Brain microvascular endothelial cell (primary cell): ENCODE data around the gene SGPP1.

Source experiments
- DNase-seq: peaks from one replicate; pipeline ENCODE4 v3.0.0-alpha.2; 2020
- H3K27ac ChIP-seq: fragments of 250-450 bp; sonication (Bioruptor Pico); 2 replicates; pipeline ENCODE4 v1.5.1; 2020; ENCODE audit warnings: mild to moderate bottlenecking, moderate library complexity
- H3K27me3 ChIP-seq: fragments of 250-450 bp; sonication (Bioruptor Pico); replicated peaks from 2 replicates; pipeline ENCODE4 v1.5.1; 2020; ENCODE audit warnings: mild to moderate bottlenecking
- H3K36me3 ChIP-seq: fragments of 250-450 bp; sonication (Bioruptor Pico); replicated peaks from 2 replicates; pipeline ENCODE4 v1.5.1; 2020; ENCODE audit warnings: mild to moderate bottlenecking
- H3K4me3 ChIP-seq: 2 replicates; pipeline ENCODE4 v1.5.1; 2011; ENCODE audit warnings: low read depth, mild to moderate bottlenecking, control low read depth, low read length, moderate library complexity
- in situ Hi-C: cut with HindIII; loops from 2 replicates; pipeline ENCODE4 v1.10.0; 2017; ENCODE audit warnings: low sequenced_read_pairs, low pct_ligation_motif_present
- TF ChIP-seq, protein P1 (sequence below): IDR thresholded peaks from 2 replicates; pipeline ENCODE4 v1.5.1; 2011; ENCODE audit warnings: low read depth, mild to moderate bottlenecking, moderate library complexity, low read length, control low read depth, inconsistent platforms; ENCODE audit errors: missing control alignments

The SGPP1 gene

DNA sequence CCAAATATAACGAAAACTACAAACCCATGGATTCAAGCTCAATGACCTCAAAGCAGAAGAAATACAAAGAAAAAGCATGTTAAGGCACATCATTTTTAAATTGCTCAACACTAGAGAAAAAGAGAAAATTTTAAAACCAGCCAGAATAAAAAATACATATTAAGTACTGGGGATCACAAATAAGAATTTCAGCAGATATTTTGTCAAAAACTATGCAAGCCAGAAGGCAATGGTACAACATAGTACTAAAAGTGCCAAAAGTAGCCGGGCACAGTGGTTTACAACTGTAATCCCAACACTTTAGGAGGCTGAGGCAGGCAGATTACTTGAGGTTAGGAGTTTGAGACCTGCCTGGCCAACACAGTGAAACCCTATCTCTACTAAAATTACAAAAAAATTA lies 10.2 kb downstream of the SGPP1 start:
- TF ChIP-seq, protein P1, sequence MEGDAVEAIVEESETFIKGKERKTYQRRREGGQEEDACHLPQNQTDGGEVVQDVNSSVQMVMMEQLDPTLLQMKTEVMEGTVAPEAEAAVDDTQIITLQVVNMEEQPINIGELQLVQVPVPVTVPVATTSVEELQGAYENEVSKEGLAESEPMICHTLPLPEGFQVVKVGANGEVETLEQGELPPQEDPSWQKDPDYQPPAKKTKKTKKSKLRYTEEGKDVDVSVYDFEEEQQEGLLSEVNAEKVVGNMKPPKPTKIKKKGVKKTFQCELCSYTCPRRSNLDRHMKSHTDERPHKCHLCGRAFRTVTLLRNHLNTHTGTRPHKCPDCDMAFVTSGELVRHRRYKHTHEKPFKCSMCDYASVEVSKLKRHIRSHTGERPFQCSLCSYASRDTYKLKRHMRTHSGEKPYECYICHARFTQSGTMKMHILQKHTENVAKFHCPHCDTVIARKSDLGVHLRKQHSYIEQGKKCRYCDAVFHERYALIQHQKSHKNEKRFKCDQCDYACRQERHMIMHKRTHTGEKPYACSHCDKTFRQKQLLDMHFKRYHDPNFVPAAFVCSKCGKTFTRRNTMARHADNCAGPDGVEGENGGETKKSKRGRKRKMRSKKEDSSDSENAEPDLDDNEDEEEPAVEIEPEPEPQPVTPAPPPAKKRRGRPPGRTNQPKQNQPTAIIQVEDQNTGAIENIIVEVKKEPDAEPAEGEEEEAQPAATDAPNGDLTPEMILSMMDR = no peak
- no peak overlapping the region for H3K4me3 ChIP-seq
- in situ Hi-C loops = no loop called here

DNA sequence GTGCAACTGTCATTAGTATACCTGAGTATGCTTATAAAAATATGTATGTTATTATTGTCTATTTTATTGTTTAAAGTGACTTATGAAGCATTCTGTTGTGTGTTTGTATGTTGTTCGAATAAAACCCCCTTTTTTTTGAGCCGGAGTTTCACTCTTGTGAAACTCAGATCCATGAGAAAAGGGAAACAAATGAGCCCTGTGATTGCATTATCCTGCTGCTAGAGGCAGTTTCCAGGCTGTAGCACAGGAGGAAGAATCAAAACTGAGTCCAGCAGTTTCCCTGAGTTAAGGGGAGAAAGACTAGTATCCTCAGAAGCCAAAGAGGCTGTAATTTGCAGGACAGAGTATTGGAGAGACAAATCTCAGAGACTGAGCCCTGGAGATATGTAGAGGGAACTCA lies 12.5 kb downstream of the SGPP1 start:
- Histone ChIP-seq H3K27me3 (no peaks in the 10 kb centered on the region), H3K36me3 (no peaks in the 10 kb centered on the region), H3K27ac (no peak overlapping the region), H3K4me3 (no peak overlapping the region)
- in situ Hi-C loops = no loop called here
- TF ChIP-seq, protein P1 = no peak
- DNase-seq = no peak

More for the DNA sequence above, 10.2 kb downstream of the SGPP1 start:
- no peak overlapping the region for H3K27ac ChIP-seq
- H3K27me3 ChIP-seq = no peaks in the 10 kb centered on the region
- no peaks in the 10 kb centered on the region for H3K36me3 ChIP-seq
- no peak for DNase-seq

DNA sequence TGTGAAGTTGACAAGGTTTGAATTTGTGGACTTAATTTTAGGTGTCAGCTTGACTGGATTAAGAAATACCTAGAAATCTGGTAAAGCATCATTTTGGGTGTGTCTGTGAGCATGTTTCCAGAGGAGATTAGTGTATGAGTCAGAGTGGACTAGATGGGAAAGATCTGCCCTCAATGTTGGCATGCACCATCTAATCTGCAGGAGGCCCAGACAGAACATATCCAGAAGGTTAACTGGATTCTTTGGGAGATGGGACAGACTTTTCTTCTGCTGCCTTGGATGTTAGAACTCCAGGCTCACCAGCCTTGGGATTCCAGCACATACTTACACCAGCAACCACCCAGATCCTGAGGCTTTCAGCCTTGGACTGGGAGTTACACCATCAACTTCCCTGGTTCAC lies 14.1 kb downstream of the SGPP1 start:
- peak; percentile 28 for DNase-seq
- in situ Hi-C loops = no loop called here
- no peak overlapping the region for H3K4me3 ChIP-seq
- no peaks in the 10 kb centered on the region for H3K27me3 ChIP-seq
- TF ChIP-seq, protein P1 = no peak
- no peak overlapping the region for H3K27ac ChIP-seq
- H3K36me3 ChIP-seq = no peaks in the 10 kb centered on the region

DNA sequence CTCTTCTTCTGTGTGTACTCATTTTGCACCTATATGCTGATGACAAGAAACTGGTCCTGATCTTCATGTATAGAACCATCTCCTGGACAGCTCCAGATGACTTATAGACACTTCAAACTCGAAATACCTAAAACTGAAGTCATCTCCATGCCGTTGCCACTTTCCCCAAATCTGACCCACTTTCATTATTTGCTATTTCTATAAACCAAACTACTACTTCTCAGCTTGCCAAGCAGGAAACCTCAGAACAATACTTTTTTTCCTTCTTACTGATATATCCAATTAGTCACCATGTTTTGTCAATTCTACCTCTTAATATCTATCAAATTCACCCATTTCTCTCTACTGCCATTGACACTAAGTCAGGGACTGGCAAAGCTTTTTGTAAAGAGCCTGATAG lies 14.8 kb downstream of the SGPP1 start:
- Histone ChIP-seq H3K4me3 (no peak overlapping the region), H3K27ac (no peak overlapping the region), H3K27me3 (no peaks in the 10 kb centered on the region), H3K36me3 (no peaks in the 10 kb centered on the region)
- TF ChIP-seq, protein P1 = no peak
- DNase-seq = no peak
- in situ Hi-C loops = no loop called here

DNA sequence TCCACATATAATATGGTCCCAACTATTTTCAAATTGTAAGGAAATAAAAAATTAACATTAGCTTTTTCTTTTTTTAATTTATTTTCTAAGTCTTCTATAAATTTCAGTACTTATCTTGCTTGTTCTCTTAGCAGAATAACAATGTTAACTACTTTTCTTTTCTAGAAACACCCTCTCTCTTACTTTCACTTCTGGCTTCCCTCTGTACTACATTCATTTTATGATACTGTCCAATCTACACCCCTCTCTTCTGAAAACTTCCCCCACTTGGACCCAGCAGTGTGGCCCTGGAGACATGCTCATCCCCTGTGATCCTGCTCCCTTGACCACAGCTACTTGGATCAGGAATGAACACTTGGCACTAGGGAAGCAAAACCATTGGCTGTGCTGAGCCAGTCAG lies 15.7 kb downstream of the SGPP1 start:
- H3K4me3 ChIP-seq = no peak overlapping the region
- no peak for DNase-seq
- no peak overlapping the region for H3K27ac ChIP-seq
- H3K27me3 ChIP-seq = no peaks in the 10 kb centered on the region
- TF ChIP-seq, protein P1 = no peak
- in situ Hi-C loops = no loop called here
- H3K36me3 ChIP-seq = no peaks in the 10 kb centered on the region

DNA sequence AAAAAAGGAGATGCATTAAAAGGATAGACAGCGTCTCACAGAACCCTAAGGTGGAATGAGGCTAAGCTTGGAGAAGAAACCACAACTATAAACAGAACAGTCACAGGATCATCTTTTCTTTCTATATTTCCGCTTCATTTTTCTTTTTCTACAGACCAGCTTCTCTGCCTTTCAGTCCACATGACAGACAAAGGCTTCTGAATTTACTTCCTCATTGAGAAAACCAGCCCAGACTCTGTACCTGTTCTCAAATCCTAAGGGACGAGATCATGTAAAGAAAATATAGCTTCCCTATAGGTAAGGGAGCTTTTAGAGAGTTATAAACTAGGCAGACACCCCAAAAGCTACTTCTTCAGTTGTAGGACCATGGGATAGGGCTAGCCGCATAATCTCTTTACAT lies 17.4 kb downstream of the SGPP1 start:
- no peak for DNase-seq

More for the DNA sequence above, 17.4 kb downstream of the SGPP1 start:
- in situ Hi-C loops = no loop called here
- no peak overlapping the region for H3K27ac ChIP-seq
- TF ChIP-seq, protein P1 = no peak
- no peaks in the 10 kb centered on the region for H3K27me3 ChIP-seq
- no peaks in the 10 kb centered on the region for H3K36me3 ChIP-seq
- no peak overlapping the region for H3K4me3 ChIP-seq
